Stimulated activated CD4-positive, alpha-beta T cell treated with anti-CD3 and anti-CD28 coated beads, TNF-alpha, amount 100 ng/mL, for 48 hours (primary cell): Measurements from ENCODE around the gene NOP58.
"Not testable (repeated sequence)": the region's sequence is repeated elsewhere in the genome, so short reads cannot be mapped to it uniquely, and the experiment has no call there.

Source experiments
- DNase-seq, 3 donors: peaks; one replicate each; pipeline ENCODE4 v3.0.0-alpha.2; 2020; ENCODE audit warnings: low read depth in 3 of 3

The NOP58 gene

GRCh38 chr2:202265467-202266277 is at the start of gene NOP58:
Gene NOP58, plus strand, starts transcription at chr2:202265763. Its CDS starts 179 bp downstream, at chr2:202265942.
- peak; percentile 80 to 85 (median 82) for DNase-seq

GRCh38 chr2:202221873-202222272 is 43.7 kb upstream of the NOP58 start:
- DNase-seq = no peak

- DNase-seq = peak in 1 of 3 donors; percentile 4
Observed at GRCh38 chr2:202237787-202238233, 27.8 kb upstream of the NOP58 start.

- peak; percentile 81 to 87 (median 82) for DNase-seq
Observed at GRCh38 chr2:202238234-202239197, 27.0 kb upstream of the NOP58 start, which contains the start of gene SUMO1. Gene SUMO1, minus strand, starts transcription at chr2:202238597. Its CDS starts 146 bp downstream, at chr2:202238451.

- DNase-seq = not testable (repeated sequence)
Observed at GRCh38 chr2:202247710-202248109, 17.9 kb upstream of the NOP58 start.

GRCh38 chr2:202249521-202250253 is 15.9 kb upstream of the NOP58 start:
- DNase-seq = no peak

- DNase-seq = no peak
Observed at GRCh38 chr2:202251494-202251893, 14.1 kb upstream of the NOP58 start.

- DNase-seq = no peak
Observed at GRCh38 chr2:202261531-202261930, 4.0 kb upstream of the NOP58 start.

- no peak for DNase-seq
Observed at GRCh38 chr2:202267495-202267894, 1.9 kb downstream of the NOP58 start.

GRCh38 chr2:202269585-202269984 is 4.0 kb downstream of the NOP58 start:
- no peak for DNase-seq

- no peak for DNase-seq
Observed at GRCh38 chr2:202270487-202270886, 4.9 kb downstream of the NOP58 start.

GRCh38 chr2:202276078-202276720 is 10.6 kb downstream of the NOP58 start:
- DNase-seq = peak in 1 of 3 donors; percentile 31

- no peak for DNase-seq
Observed at GRCh38 chr2:202278036-202278760, 12.6 kb downstream of the NOP58 start.

GRCh38 chr2:202278944-202279343 is 13.4 kb downstream of the NOP58 start:
- DNase-seq = no peak

GRCh38 chr2:202286595-202286994 is 21.0 kb downstream of the NOP58 start:
- no peak for DNase-seq

- DNase-seq = no peak
Observed at GRCh38 chr2:202289394-202290204, 24.0 kb downstream of the NOP58 start.

GRCh38 chr2:202290316-202290715 is 24.8 kb downstream of the NOP58 start:
- DNase-seq = no peak

GRCh38 chr2:202290970-202291369 is 25.4 kb downstream of the NOP58 start:
- no peak for DNase-seq

GRCh38 chr2:202299712-202300111 is 34.1 kb downstream of the NOP58 start:
- DNase-seq = no peak
